Liver (tissue), 9 donors: ENCODE data around the gene PDE4D. TPM values are rescaled to one million over a fixed set of nuclear protein-coding genes. Genes with fewer than 3 reads are reported as not detected.

Experiments
- DNase-seq: peaks from one replicate; pipeline ENCODE4 v3.0.0-alpha.2; 2017; ENCODE audit warnings: low spot score
- H3K27ac ChIP-seq, 2 donors: one replicate each; pipeline ENCODE4 v1.7.0; 2013; ENCODE audit warnings: inconsistent platforms in 2 of 2, low read length in 2 of 2, control low read depth in 1 of 2, low read depth in 1 of 2, mild to moderate bottlenecking in 1 of 2
- H3K27me3 ChIP-seq, 4 donors: one replicate each; pipeline versions ENCODE4 v1.6.1 to v1.7.0; 2013; ENCODE audit warnings: low read length in 3 of 4, inconsistent platforms in 1 of 4, mild to moderate bottlenecking in 1 of 4, moderate library complexity in 1 of 4; ENCODE audit not compliant: control insufficient read depth in 4 of 4, insufficient read depth in 4 of 4
- H3K36me3 ChIP-seq, 4 donors: one replicate each; pipeline versions ENCODE4 v1.6.1 to v1.7.0; 2013; ENCODE audit warnings: low read length in 3 of 4, mild to moderate bottlenecking in 3 of 4, low read depth in 1 of 4, moderate library complexity in 1 of 4; ENCODE audit not compliant: control insufficient read depth in 4 of 4, insufficient read depth in 3 of 4
- H3K4me1 ChIP-seq, 4 donors: one replicate each; pipeline versions ENCODE4 v1.6.1 to v1.7.0; 2013; ENCODE audit warnings: low read length in 3 of 4, mild to moderate bottlenecking in 3 of 4, moderate library complexity in 1 of 4; ENCODE audit not compliant: control insufficient read depth in 4 of 4, insufficient read depth in 4 of 4
- H3K4me3 ChIP-seq, 3 donors: one replicate each; pipeline versions ENCODE4 v1.6.1 to v1.7.0; 2013; ENCODE audit warnings: low read length in 3 of 3, control low read depth in 1 of 3, low read depth in 1 of 3, mild to moderate bottlenecking in 1 of 3
- H3K9ac ChIP-seq, 2 donors: one replicate each; pipeline ENCODE4 v1.7.0; 2013; ENCODE audit warnings: low read length in 2 of 2, mild to moderate bottlenecking in 2 of 2, moderate library complexity in 2 of 2, control low read depth in 1 of 2, low read depth in 1 of 2
- H3K9me3 ChIP-seq, 4 donors: one replicate each; pipeline versions ENCODE4 v1.6.1 to v1.7.0; 2013; ENCODE audit warnings: low read length in 3 of 4; ENCODE audit not compliant: control insufficient read depth in 4 of 4
- ATF3 ChIP-seq: IDR thresholded peaks from 2 replicates; pipeline ENCODE4 v1.6.1; 2016; ENCODE audit warnings: antibody characterized with exemption
- EGR1 ChIP-seq, 2 donors: IDR thresholded peaks; 2 replicates each; pipeline ENCODE4 v1.6.1; 2016 to 2018; ENCODE audit warnings: antibody characterized with exemption in 2 of 2, low read depth in 2 of 2
- FOXA2 ChIP-seq: IDR thresholded peaks from 2 replicates; pipeline ENCODE4 v1.6.1; 2016; ENCODE audit warnings: antibody characterized with exemption
- GABPA ChIP-seq, 2 donors: IDR thresholded peaks in 1 of 2; conservative IDR thresholded peaks in 1 of 2; 2 replicates each; pipeline ENCODE4 v1.6.1; 2016; ENCODE audit warnings: antibody characterized with exemption in 2 of 2, mild to moderate bottlenecking in 1 of 2, moderate library complexity in 1 of 2
- HNF4A ChIP-seq, 2 donors: conservative IDR thresholded peaks; 2 replicates each; pipeline ENCODE4 v1.6.1; 2016; ENCODE audit warnings: antibody characterized with exemption in 2 of 2, mild to moderate bottlenecking in 2 of 2
- HNF4G ChIP-seq: IDR thresholded peaks from 2 replicates; pipeline ENCODE4 v1.6.1; 2016; ENCODE audit warnings: antibody characterized with exemption
- JUND ChIP-seq, 2 donors: IDR thresholded peaks; 2 replicates each; pipeline ENCODE4 v1.6.1; 2016; ENCODE audit warnings: antibody characterized with exemption in 2 of 2
- NR2F2 ChIP-seq: IDR thresholded peaks from 2 replicates; pipeline ENCODE4 v1.6.1; 2016; ENCODE audit warnings: antibody characterized with exemption
- RAD21 ChIP-seq, 2 donors: IDR thresholded peaks; 2 replicates each; pipeline ENCODE4 v1.6.1; 2016; ENCODE audit warnings: antibody characterized with exemption in 2 of 2, mild to moderate bottlenecking in 2 of 2
- RXRA ChIP-seq, 2 donors: IDR thresholded peaks; 2 replicates each; pipeline ENCODE4 v1.6.1; 2017 to 2018; ENCODE audit warnings: antibody characterized with exemption in 2 of 2, mild to moderate bottlenecking in 1 of 2
- SP1 ChIP-seq: IDR thresholded peaks from 2 replicates; pipeline ENCODE4 v1.6.1; 2018; ENCODE audit warnings: antibody characterized with exemption, mild to moderate bottlenecking
- TAF1 ChIP-seq: conservative IDR thresholded peaks from 2 replicates; pipeline ENCODE4 v1.6.1; 2016; ENCODE audit warnings: antibody characterized with exemption, mild to moderate bottlenecking
- YY1 ChIP-seq: IDR thresholded peaks from 2 replicates; pipeline ENCODE4 v1.6.1; 2016; ENCODE audit warnings: antibody characterized with exemption, mild to moderate bottlenecking
- ZBTB33 ChIP-seq: IDR thresholded peaks from 2 replicates; pipeline ENCODE4 v1.6.1; 2016; ENCODE audit warnings: antibody characterized with exemption
- WGBS: extraction: QIAGEN DNeasy Blood & Tissue Kit; methylation state at CpG from one replicate; pipeline ENCODE4 v1.1.7; 2013; 5-methylcytosine and 5-hydroxymethylcytosine counted together
- polyA plus RNA-seq, 2 donors: library from polyadenylated mRNA; stranded (reverse) in 1 of 2; unstranded in 1 of 2; fragments of 200-250 nt in 1 of 2; fragments of >200 nt in 1 of 2; fragmentation: Nextera tagmentation in 1 of 2; extraction: Ambion mirVana in 1 of 2; gene quantifications; one replicate each; pipeline versions ENCODE4 v1.2.1 to v1.2.3, GENCODE V29; 2013 to 2015
- total RNA-seq, 2 donors: library from RNA; depleted of rRNA; stranded (reverse); fragments of >200 nt; gene quantifications; one replicate each; pipeline ENCODE4 v1.2.3, GENCODE V29; 2014
- TF ChIP-seq, protein P1 (sequence below): fragments of 150-350 bp; IDR thresholded peaks from 2 replicates; pipeline ENCODE4 v1.5.1; 2017; ENCODE audit warnings: improper control_type of control experiment, low read depth, low read length; ENCODE audit not compliant: missing input control
- TF ChIP-seq, protein P2 (sequence below): IDR thresholded peaks from 2 replicates; pipeline ENCODE4 v1.6.1; 2016; ENCODE audit warnings: antibody characterized with exemption
- TF ChIP-seq, protein P3 (sequence below): IDR thresholded peaks from 2 replicates; pipeline ENCODE4 v1.6.1; 2016; ENCODE audit warnings: antibody characterized with exemption, mild to moderate bottlenecking
- donor health status: healthy.
- donor health status: healthy.
- donor health status: healthy.
- donor health status: healthy.
- donor health status: healthy.

Gene PDE4D
- total and polyA plus RNA-seq, 4 donors: 0.67 to 11.9 (median 6.5) TPM

DNA sequence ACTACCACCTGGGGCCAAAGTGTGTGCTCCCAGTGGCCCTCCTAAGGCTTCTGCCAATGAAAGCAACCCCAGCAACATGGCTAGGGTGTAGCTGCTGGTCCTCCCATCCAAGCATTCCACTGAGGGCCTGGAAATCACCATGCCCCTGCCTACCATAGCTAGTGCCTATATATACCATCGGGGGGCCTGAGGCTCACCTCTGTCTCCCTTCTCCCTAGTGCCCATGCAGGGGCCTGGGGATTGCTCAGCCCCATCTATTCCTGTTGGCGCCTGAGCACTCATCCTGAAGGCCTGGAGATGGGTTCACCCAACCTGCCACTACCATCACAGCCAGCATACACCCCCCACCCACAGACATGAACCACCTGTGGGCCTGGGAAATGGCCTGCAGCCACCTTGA is 943.3 kb downstream of the PDE4D start:
- no peak for DNase-seq
- no peak overlapping the region for H3K27ac ChIP-seq
- 46% methylated on average over 2 of the region's 2 CpGs for WGBS

More for the DNA sequence above, 943.3 kb downstream of the PDE4D start:
- Histone ChIP-seq H3K4me3 (no peak overlapping the region), H3K36me3 (no peaks in the 10 kb centered on the region), H3K9me3 (peaks cover 0 to 1% (median 0%) of the 10 kb centered on the region in 4 donors), H3K27me3 (no peaks in the 10 kb centered on the region), H3K9ac (no peak overlapping the region), H3K4me1 (no peaks in the 10 kb centered on the region)
- no peak for TF ChIP-seq TAF1
- TF ChIP-seq, protein P1, sequence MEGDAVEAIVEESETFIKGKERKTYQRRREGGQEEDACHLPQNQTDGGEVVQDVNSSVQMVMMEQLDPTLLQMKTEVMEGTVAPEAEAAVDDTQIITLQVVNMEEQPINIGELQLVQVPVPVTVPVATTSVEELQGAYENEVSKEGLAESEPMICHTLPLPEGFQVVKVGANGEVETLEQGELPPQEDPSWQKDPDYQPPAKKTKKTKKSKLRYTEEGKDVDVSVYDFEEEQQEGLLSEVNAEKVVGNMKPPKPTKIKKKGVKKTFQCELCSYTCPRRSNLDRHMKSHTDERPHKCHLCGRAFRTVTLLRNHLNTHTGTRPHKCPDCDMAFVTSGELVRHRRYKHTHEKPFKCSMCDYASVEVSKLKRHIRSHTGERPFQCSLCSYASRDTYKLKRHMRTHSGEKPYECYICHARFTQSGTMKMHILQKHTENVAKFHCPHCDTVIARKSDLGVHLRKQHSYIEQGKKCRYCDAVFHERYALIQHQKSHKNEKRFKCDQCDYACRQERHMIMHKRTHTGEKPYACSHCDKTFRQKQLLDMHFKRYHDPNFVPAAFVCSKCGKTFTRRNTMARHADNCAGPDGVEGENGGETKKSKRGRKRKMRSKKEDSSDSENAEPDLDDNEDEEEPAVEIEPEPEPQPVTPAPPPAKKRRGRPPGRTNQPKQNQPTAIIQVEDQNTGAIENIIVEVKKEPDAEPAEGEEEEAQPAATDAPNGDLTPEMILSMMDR: no peak
- no peak for TF ChIP-seq EGR1 (IDR thresholded peaks at IDR 0.05; ENCODE audit: low read depth in 2 of 2)
- TF ChIP-seq, protein P2, sequence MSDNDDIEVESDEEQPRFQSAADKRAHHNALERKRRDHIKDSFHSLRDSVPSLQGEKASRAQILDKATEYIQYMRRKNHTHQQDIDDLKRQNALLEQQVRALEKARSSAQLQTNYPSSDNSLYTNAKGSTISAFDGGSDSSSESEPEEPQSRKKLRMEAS: no peak
- no peak for TF ChIP-seq FOXA2
- no peak for TF ChIP-seq RXRA (IDR thresholded peaks at IDR 0.05)
- TF ChIP-seq ZBTB33: no peak
- no peak for TF ChIP-seq RAD21 (IDR thresholded peaks at IDR 0.05)
- no peak for TF ChIP-seq JUND (IDR thresholded peaks at IDR 0.05)
- no peak for TF ChIP-seq ATF3
- TF ChIP-seq SP1: no peak
- TF ChIP-seq, protein P3, sequence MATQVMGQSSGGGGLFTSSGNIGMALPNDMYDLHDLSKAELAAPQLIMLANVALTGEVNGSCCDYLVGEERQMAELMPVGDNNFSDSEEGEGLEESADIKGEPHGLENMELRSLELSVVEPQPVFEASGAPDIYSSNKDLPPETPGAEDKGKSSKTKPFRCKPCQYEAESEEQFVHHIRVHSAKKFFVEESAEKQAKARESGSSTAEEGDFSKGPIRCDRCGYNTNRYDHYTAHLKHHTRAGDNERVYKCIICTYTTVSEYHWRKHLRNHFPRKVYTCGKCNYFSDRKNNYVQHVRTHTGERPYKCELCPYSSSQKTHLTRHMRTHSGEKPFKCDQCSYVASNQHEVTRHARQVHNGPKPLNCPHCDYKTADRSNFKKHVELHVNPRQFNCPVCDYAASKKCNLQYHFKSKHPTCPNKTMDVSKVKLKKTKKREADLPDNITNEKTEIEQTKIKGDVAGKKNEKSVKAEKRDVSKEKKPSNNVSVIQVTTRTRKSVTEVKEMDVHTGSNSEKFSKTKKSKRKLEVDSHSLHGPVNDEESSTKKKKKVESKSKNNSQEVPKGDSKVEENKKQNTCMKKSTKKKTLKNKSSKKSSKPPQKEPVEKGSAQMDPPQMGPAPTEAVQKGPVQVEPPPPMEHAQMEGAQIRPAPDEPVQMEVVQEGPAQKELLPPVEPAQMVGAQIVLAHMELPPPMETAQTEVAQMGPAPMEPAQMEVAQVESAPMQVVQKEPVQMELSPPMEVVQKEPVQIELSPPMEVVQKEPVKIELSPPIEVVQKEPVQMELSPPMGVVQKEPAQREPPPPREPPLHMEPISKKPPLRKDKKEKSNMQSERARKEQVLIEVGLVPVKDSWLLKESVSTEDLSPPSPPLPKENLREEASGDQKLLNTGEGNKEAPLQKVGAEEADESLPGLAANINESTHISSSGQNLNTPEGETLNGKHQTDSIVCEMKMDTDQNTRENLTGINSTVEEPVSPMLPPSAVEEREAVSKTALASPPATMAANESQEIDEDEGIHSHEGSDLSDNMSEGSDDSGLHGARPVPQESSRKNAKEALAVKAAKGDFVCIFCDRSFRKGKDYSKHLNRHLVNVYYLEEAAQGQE: no peak
- TF ChIP-seq HNF4G: no peak
- no peak for TF ChIP-seq YY1
- no peak for TF ChIP-seq GABPA (IDR thresholded peaks at IDR 0.05 in 1 of 2, conservative IDR thresholded peaks at IDR 0.05 in 1 of 2)
- no peak for TF ChIP-seq HNF4A (conservative IDR thresholded peaks at IDR 0.05)
- no peak for TF ChIP-seq NR2F2
